Trophoblast cell (in vitro differentiated cells and primary cell): ENCODE measurements around the gene TUBB8B.
A peak's percentile ranks its signal among the peaks of the same experiment; 100 is the strongest.
"Not testable (repeated sequence)": the region's sequence is repeated elsewhere in the genome, so short reads cannot be mapped to it uniquely, and the experiment has no call there.

Source experiments
- DNase-seq, 2 donors: peaks; one replicate each; pipeline ENCODE4 v3.0.0-alpha.2; 2016
- H2AFZ ChIP-seq: 2 replicates; pipeline ENCODE4 v1.6.1; 2013; ENCODE audit warnings: low read length, moderate library complexity, mild to moderate bottlenecking; ENCODE audit not compliant: insufficient read depth, poor library complexity
- H2AK5ac ChIP-seq: 2 replicates; pipeline ENCODE4 v1.6.1; 2013; ENCODE audit warnings: mild to moderate bottlenecking, low read length
- H2BK120ac ChIP-seq: 2 replicates; pipeline ENCODE4 v1.6.1; 2013; ENCODE audit warnings: low read length, mild to moderate bottlenecking, moderate library complexity; ENCODE audit not compliant: insufficient read depth, poor library complexity
- H2BK12ac ChIP-seq: 2 replicates; pipeline ENCODE4 v1.6.1; 2013; ENCODE audit warnings: mild to moderate bottlenecking, low read length, moderate library complexity
- H2BK5ac ChIP-seq: 2 replicates; pipeline ENCODE4 v1.6.1; 2013; ENCODE audit warnings: low read length, low read depth, moderate library complexity, mild to moderate bottlenecking; ENCODE audit not compliant: poor library complexity
- H3K14ac ChIP-seq: 2 replicates; pipeline ENCODE4 v1.6.1; 2013; ENCODE audit warnings: mild to moderate bottlenecking, low read length
- H3K18ac ChIP-seq: 2 replicates; pipeline ENCODE4 v1.6.1; 2013; ENCODE audit warnings: mild to moderate bottlenecking, low read length
- H3K23ac ChIP-seq: 2 replicates; pipeline ENCODE4 v1.6.1; 2013; ENCODE audit warnings: low read length
- H3K27ac ChIP-seq: 2 replicates; pipeline ENCODE4 v1.5.1; 2013; ENCODE audit warnings: low read depth, mild to moderate bottlenecking, inconsistent platforms, low read length, moderate library complexity
- H3K27me3 ChIP-seq: 2 replicates; pipeline ENCODE4 v1.6.1; 2013; ENCODE audit warnings: inconsistent platforms, mild to moderate bottlenecking, low read length, moderate library complexity; ENCODE audit not compliant: insufficient read depth
- H3K36me3 ChIP-seq, 2 experiments: 1 replicate in 1 of 2; 2 replicates in 1 of 2; pipeline ENCODE4 v1.6.1; 2013; ENCODE audit warnings: low read length in 2 of 2, mild to moderate bottlenecking in 2 of 2, moderate library complexity in 1 of 2; ENCODE audit not compliant: insufficient read depth in 2 of 2, control insufficient read depth in 1 of 2
- H3K4ac ChIP-seq: 2 replicates; pipeline ENCODE4 v1.6.1; 2013; ENCODE audit warnings: low read depth, mild to moderate bottlenecking, low read length, moderate library complexity
- H3K4me1 ChIP-seq, 2 experiments: 1 replicate in 1 of 2; 2 replicates in 1 of 2; pipeline ENCODE4 v1.6.1; 2013; ENCODE audit warnings: low read length in 2 of 2, mild to moderate bottlenecking in 2 of 2, moderate library complexity in 1 of 2; ENCODE audit not compliant: insufficient read depth in 2 of 2, control insufficient read depth in 1 of 2
- H3K4me2 ChIP-seq: 2 replicates; pipeline ENCODE4 v1.6.1; 2013; ENCODE audit warnings: inconsistent platforms, mild to moderate bottlenecking, low read length, moderate library complexity
- H3K4me3 ChIP-seq: 2 replicates; pipeline ENCODE4 v1.5.1; 2013; ENCODE audit warnings: mild to moderate bottlenecking, low read depth, low read length, inconsistent platforms
- H3K79me1 ChIP-seq: one replicate; pipeline ENCODE4 v1.6.1; 2013; ENCODE audit warnings: low read length
- H3K79me2 ChIP-seq: 2 replicates; pipeline ENCODE4 v1.6.1; 2013; ENCODE audit warnings: low read length, mild to moderate bottlenecking; ENCODE audit not compliant: control insufficient read depth, insufficient read depth, poor library complexity
- H3K9ac ChIP-seq: 2 replicates; pipeline ENCODE4 v1.6.1; 2013; ENCODE audit warnings: mild to moderate bottlenecking, low read length
- H3K9me3 ChIP-seq: 2 replicates; pipeline ENCODE4 v1.6.1; 2013; ENCODE audit warnings: low read depth, mild to moderate bottlenecking, control low read depth, inconsistent platforms, low read length; ENCODE audit not compliant: insufficient read depth
- H4K12ac ChIP-seq: 2 replicates; pipeline ENCODE4 v1.6.1; 2013; ENCODE audit warnings: low read depth, mild to moderate bottlenecking, low read length, moderate library complexity
- H4K8ac ChIP-seq: 2 replicates; pipeline ENCODE4 v1.6.1; 2013; ENCODE audit warnings: low read depth, mild to moderate bottlenecking, low read length, moderate library complexity
- H4K91ac ChIP-seq: one replicate; pipeline ENCODE4 v1.6.1; 2013; ENCODE audit warnings: low read depth, mild to moderate bottlenecking, low read length, moderate library complexity
- WGBS: extraction: QIAGEN DNeasy Blood & Tissue Kit; methylation state at CpG from one replicate; pipeline ENCODE4 v1.1.7; 2013; ENCODE audit warnings: missing lambda C conversion rate; ENCODE audit not compliant: insufficient read length, insufficient coverage; ENCODE audit errors: extremely low coverage; 5-methylcytosine and 5-hydroxymethylcytosine counted together

Gene TUBB8B

DNA sequence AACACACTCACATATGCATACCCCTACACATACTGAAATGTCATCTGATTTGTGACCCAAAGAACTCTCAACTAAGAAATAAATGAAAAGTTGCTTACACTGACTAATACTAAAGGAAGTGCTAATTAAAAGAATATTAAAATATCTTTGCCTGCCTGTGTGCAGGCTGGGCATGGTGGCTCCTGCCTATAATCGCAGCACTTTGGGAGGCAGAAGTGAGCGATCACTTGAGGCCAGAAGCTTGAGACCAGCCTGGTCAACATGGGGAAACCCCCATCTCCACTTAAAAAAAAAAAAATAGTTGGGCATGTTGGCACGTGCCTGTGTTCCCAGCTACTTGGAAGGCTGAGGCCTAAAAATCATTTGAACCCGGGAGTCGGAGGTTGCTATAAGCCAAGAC, 14.9 kb upstream of the TUBB8B start:
- not testable (repeated sequence) for H2BK12ac ChIP-seq, H3K14ac ChIP-seq, H3K79me2 ChIP-seq, H3K4me1 ChIP-seq, H3K4me3 ChIP-seq, H2BK5ac ChIP-seq, H4K8ac ChIP-seq, H3K18ac ChIP-seq, H4K12ac ChIP-seq, H3K23ac ChIP-seq, H2BK120ac ChIP-seq, DNase-seq, H3K4ac ChIP-seq, H2AK5ac ChIP-seq, H4K91ac ChIP-seq, H3K27me3 ChIP-seq, H3K4me2 ChIP-seq, H3K27ac ChIP-seq, H3K36me3 ChIP-seq, H2AFZ ChIP-seq, H3K79me1 ChIP-seq, H3K9me3 ChIP-seq, H3K9ac ChIP-seq
- no CpG with 5 or more reads among the region's 5 CpGs for WGBS

- not testable (repeated sequence) for H3K79me1 ChIP-seq, H2BK120ac ChIP-seq, H4K8ac ChIP-seq, H2AK5ac ChIP-seq, H3K4me3 ChIP-seq, H3K4me2 ChIP-seq, H3K9me3 ChIP-seq, H2AFZ ChIP-seq, H3K27me3 ChIP-seq, H2BK5ac ChIP-seq, H4K91ac ChIP-seq, H3K23ac ChIP-seq, H3K14ac ChIP-seq, H3K27ac ChIP-seq, H2BK12ac ChIP-seq, H3K36me3 ChIP-seq, H3K9ac ChIP-seq, H3K4ac ChIP-seq, H3K4me1 ChIP-seq, H3K18ac ChIP-seq, H4K12ac ChIP-seq, H3K79me2 ChIP-seq
- WGBS: 100% methylated on average over 2 of the region's 2 CpGs
- peak in 1 of 2 donors; percentile 12 for DNase-seq
Measured at GRCh38 chr18:63656-64055, 14.2 kb upstream of the TUBB8B start.

GRCh38 chr18:54388-54787, 5.0 kb upstream of the TUBB8B start:
- not testable (repeated sequence) for H3K79me2 ChIP-seq, H2BK12ac ChIP-seq, H3K4me3 ChIP-seq, H3K9me3 ChIP-seq, H3K4me1 ChIP-seq, H4K12ac ChIP-seq, DNase-seq, H3K36me3 ChIP-seq, H2AFZ ChIP-seq, H4K91ac ChIP-seq, H3K9ac ChIP-seq, H4K8ac ChIP-seq, H3K4ac ChIP-seq, H2BK5ac ChIP-seq, H3K23ac ChIP-seq, H3K27me3 ChIP-seq, H3K27ac ChIP-seq, H2AK5ac ChIP-seq, H3K4me2 ChIP-seq, H2BK120ac ChIP-seq, H3K79me1 ChIP-seq, H3K14ac ChIP-seq, H3K18ac ChIP-seq
- no CpG with 5 or more reads among the region's 1 CpG for WGBS

GRCh38 chr18:48696-49095, 719 bp downstream of the TUBB8B start:
- not testable (repeated sequence) for H3K23ac ChIP-seq, H3K79me1 ChIP-seq, H3K4me3 ChIP-seq, H4K8ac ChIP-seq, H2AFZ ChIP-seq, H3K36me3 ChIP-seq, H2AK5ac ChIP-seq, H3K79me2 ChIP-seq, H2BK5ac ChIP-seq, H3K27me3 ChIP-seq, H2BK12ac ChIP-seq, H2BK120ac ChIP-seq, H3K9ac ChIP-seq, H3K4ac ChIP-seq, H4K91ac ChIP-seq, H3K18ac ChIP-seq, DNase-seq, H4K12ac ChIP-seq, H3K27ac ChIP-seq, H3K14ac ChIP-seq, H3K4me2 ChIP-seq, H3K9me3 ChIP-seq, H3K4me1 ChIP-seq
- no CpG with 5 or more reads among the region's 25 CpGs for WGBS
